Measurements from ENCODE around the gene NLK.

DNA sequence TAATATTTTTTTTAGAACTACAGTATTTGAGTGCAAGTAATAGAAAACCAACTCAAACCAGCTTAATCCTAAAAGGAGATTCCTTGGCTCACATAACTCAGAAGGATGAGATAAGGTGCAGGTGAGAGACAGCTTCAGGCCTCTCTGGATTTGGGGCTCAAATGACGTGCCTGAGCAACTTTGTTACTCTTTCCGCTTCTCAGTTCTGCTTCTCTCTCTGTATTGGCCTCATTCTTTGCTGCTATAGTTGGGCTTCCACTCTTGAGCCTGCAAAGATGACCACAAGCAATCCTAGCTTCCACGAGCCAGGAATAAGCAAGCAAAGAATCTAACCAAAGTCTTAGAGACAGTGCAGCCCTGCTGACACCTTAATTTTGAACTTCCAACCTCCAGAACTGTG lies 45.0 kb upstream of the NLK start:
- no peak for TF ChIP-seq MXI1 (IDR thresholded peaks at IDR 0.05; ENCODE audit: borderline replicate concordance, low read depth, low read length)
- TF ChIP-seq, protein P1, sequence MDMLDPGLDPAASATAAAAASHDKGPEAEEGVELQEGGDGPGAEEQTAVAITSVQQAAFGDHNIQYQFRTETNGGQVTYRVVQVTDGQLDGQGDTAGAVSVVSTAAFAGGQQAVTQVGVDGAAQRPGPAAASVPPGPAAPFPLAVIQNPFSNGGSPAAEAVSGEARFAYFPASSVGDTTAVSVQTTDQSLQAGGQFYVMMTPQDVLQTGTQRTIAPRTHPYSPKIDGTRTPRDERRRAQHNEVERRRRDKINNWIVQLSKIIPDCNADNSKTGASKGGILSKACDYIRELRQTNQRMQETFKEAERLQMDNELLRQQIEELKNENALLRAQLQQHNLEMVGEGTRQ (IDR thresholded peaks at IDR 0.05; ENCODE audit: low read depth, low read length): no peak
- TF ChIP-seq, protein P2, sequence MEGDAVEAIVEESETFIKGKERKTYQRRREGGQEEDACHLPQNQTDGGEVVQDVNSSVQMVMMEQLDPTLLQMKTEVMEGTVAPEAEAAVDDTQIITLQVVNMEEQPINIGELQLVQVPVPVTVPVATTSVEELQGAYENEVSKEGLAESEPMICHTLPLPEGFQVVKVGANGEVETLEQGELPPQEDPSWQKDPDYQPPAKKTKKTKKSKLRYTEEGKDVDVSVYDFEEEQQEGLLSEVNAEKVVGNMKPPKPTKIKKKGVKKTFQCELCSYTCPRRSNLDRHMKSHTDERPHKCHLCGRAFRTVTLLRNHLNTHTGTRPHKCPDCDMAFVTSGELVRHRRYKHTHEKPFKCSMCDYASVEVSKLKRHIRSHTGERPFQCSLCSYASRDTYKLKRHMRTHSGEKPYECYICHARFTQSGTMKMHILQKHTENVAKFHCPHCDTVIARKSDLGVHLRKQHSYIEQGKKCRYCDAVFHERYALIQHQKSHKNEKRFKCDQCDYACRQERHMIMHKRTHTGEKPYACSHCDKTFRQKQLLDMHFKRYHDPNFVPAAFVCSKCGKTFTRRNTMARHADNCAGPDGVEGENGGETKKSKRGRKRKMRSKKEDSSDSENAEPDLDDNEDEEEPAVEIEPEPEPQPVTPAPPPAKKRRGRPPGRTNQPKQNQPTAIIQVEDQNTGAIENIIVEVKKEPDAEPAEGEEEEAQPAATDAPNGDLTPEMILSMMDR (conservative IDR thresholded peaks at IDR 0.05; ENCODE audit: low read depth, low read length): no peak
- TF ChIP-seq POLR2A (IDR thresholded peaks at IDR 0.05; ENCODE audit: low read depth, low read length): no peak

All from IMR-90 (cell line).